SK-N-SH (cell line): Measurements from ENCODE around the gene MAP2K2. TPM values are rescaled to one million over a fixed set of nuclear protein-coding genes. Genes with fewer than 3 reads are reported as not detected.

Experiments used
- CTCF ChIA-PET: fragments of 300-600, 350-600 bp; formaldehyde crosslinking; extraction: SDS; loops from one replicate; lab custom pipeline; 2021; lab: Yijun Ruan, JAX
- POLR2A ChIA-PET: fragments of 350-600 bp; sonication (Branson Sonifier 250); formaldehyde crosslinking; extraction: SDS; loops from one replicate; lab custom pipeline; 2020; ENCODE audit warnings: antibody characterized with exemption, inconsistent platforms; lab: Yijun Ruan, JAX
- DNase-seq: peaks from one replicate; pipeline ENCODE4 v3.0.0; 2012
- H2AFZ ChIP-seq: fragments of 200-600 bp; sonication (generic); 2 replicates; pipeline ENCODE4 v1.8.1; 2016; ENCODE audit warnings: antibody characterized with exemption, mild to moderate bottlenecking, low read depth
- H3F3A ChIP-seq: fragments of 200-600 bp; sonication (generic); replicated peaks from 2 replicates; pipeline ENCODE3; 2016; ENCODE audit warnings: antibody characterized with exemption, mild to moderate bottlenecking; ENCODE audit not compliant: insufficient read depth
- H3K27ac ChIP-seq, 2 experiments: fragments of 200-500 bp in 1 of 2; fragments of 200-600 bp in 1 of 2; sonication (Bioruptor generic) in 1 of 2; sonication (generic), shearing (Covaris generic) in 1 of 2; 2 replicates each; pipeline versions ENCODE4 v1.5.1 to v1.6.1; 2014 to 2016; ENCODE audit warnings: low read depth in 2 of 2, inconsistent platforms in 1 of 2, low read length in 1 of 2, mild to moderate bottlenecking in 1 of 2, mixed read lengths in 1 of 2
- H3K27me3 ChIP-seq: fragments of 200-600 bp; sonication (generic), shearing (Covaris generic); 2 replicates; pipeline ENCODE4 v1.6.1; 2016; ENCODE audit warnings: mixed run types; ENCODE audit not compliant: insufficient read depth
- H3K36me3 ChIP-seq, 2 experiments: fragments of 200-500 bp in 1 of 2; fragments of 200-600 bp in 1 of 2; sonication (Bioruptor generic) in 1 of 2; sonication (generic) in 1 of 2; replicated peaks in 1 of 2; 2 replicates each; pipeline versions ENCODE3 to v1.5.1; 2014 to 2016; ENCODE audit warnings: low read length in 1 of 2, mild to moderate bottlenecking in 1 of 2; ENCODE audit not compliant: insufficient read depth in 2 of 2, control insufficient read depth in 1 of 2
- H3K4me1 ChIP-seq, 2 experiments: fragments of 200-500 bp in 1 of 2; fragments of 200-600 bp in 1 of 2; sonication (Bioruptor generic) in 1 of 2; sonication (generic), shearing (Covaris generic) in 1 of 2; 2 replicates each; pipeline versions ENCODE4 v1.5.1 to v1.6.1; 2014 to 2016; ENCODE audit warnings: low read depth in 1 of 2, low read length in 1 of 2, mixed run types in 1 of 2; ENCODE audit not compliant: insufficient read depth in 2 of 2, control insufficient read depth in 1 of 2
- H3K4me2 ChIP-seq: fragments of 200-600 bp; sonication (generic), shearing (Covaris generic); 2 replicates; pipeline ENCODE4 v1.6.1; 2017; ENCODE audit warnings: mixed run types
- H3K4me3 ChIP-seq, 2 experiments: fragments of 200-500 bp in 1 of 2; fragments of 200-600 bp in 1 of 2; sonication (Bioruptor generic) in 1 of 2; sonication (generic), shearing (Covaris generic) in 1 of 2; 2 replicates each; pipeline versions ENCODE4 v1.5.1 to v1.8.1; 2014 to 2016; ENCODE audit warnings: low read depth in 2 of 2, inconsistent platforms in 1 of 2, low read length in 1 of 2, mild to moderate bottlenecking in 1 of 2, mixed read lengths in 1 of 2, moderate library complexity in 1 of 2
- H3K79me2 ChIP-seq: fragments of 200-600 bp; sonication (generic); 2 replicates; pipeline ENCODE4 v1.8.1; 2017; ENCODE audit warnings: mild to moderate bottlenecking; ENCODE audit not compliant: insufficient read depth
- H3K9ac ChIP-seq: fragments of 200-600 bp; sonication (generic); 2 replicates; pipeline ENCODE4 v1.6.1; 2017; ENCODE audit warnings: mixed run types
- H3K9me2 ChIP-seq: fragments of 200-600 bp; sonication (generic); 2 replicates; pipeline ENCODE4 v1.6.1; 2017; ENCODE audit warnings: mixed run types
- H3K9me3 ChIP-seq: fragments of 200-600 bp; sonication (generic); 2 replicates; pipeline ENCODE4 v1.6.1; 2017; ENCODE audit warnings: mixed run types, mild to moderate bottlenecking, moderate library complexity
- H4K20me1 ChIP-seq: fragments of 200-600 bp; sonication (generic); 2 replicates; pipeline ENCODE4 v1.6.1; 2017; ENCODE audit warnings: mild to moderate bottlenecking, mixed run types; ENCODE audit not compliant: insufficient read depth
- CHD2 ChIP-seq: fragments of 150-350 bp; IDR thresholded peaks from 2 replicates; pipeline ENCODE4 v1.6.1; 2018; ENCODE audit warnings: low read length; ENCODE audit not compliant: partially characterized antibody
- ELF1 ChIP-seq: IDR thresholded peaks from 2 replicates; pipeline ENCODE4 v1.4.0; 2012
- EP300 ChIP-seq, 2 experiments: IDR thresholded peaks; 2 replicates each; pipeline versions ENCODE4 v1.4.0 to v1.6.1; 2012; ENCODE audit warnings: borderline replicate concordance in 1 of 2, low read depth in 1 of 2, low read length in 1 of 2
- EZH2phosphoT487 ChIP-seq: fragments of 200-600 bp; sonication (generic); IDR thresholded peaks from 2 replicates; pipeline ENCODE4 v1.6.1; 2017; ENCODE audit warnings: low read depth, mixed run types, mild to moderate bottlenecking, antibody characterized with exemption, moderate library complexity, borderline replicate concordance
- FOSL2 ChIP-seq: IDR thresholded peaks from 2 replicates; pipeline ENCODE4 v1.4.0; 2012; ENCODE audit warnings: low read depth, mild to moderate bottlenecking, moderate library complexity, borderline replicate concordance
- GATA2 ChIP-seq: sonication (generic); formaldehyde crosslinking; IDR thresholded peaks from 2 replicates; pipeline ENCODE4 v1.5.0; 2020; ENCODE audit warnings: mild to moderate bottlenecking, missing genetic modification reagents
- MXI1 ChIP-seq: IDR thresholded peaks from 2 replicates; pipeline ENCODE4 v1.6.1; 2012; ENCODE audit warnings: mild to moderate bottlenecking, low read depth, low read length, improper control_type of control experiment
- NFIC ChIP-seq: IDR thresholded peaks from 2 replicates; pipeline ENCODE4 v1.4.0; 2012; ENCODE audit warnings: borderline replicate concordance
- RAD21 ChIP-seq: IDR thresholded peaks from 2 replicates; pipeline ENCODE4 v1.6.1; 2012; ENCODE audit warnings: mild to moderate bottlenecking, low read length
- SMC3 ChIP-seq: IDR thresholded peaks from 2 replicates; pipeline ENCODE4 v1.6.1; 2012; ENCODE audit warnings: low read depth, low read length, improper control_type of control experiment
- WGBS: methylation state at CpG from one replicate; pipeline ENCODE4 v1.1.6; 2017; ENCODE audit warnings: low lambda C conversion rate; 5-methylcytosine and 5-hydroxymethylcytosine counted together
- polyA plus RNA-seq, 3 experiments: library from polyadenylated mRNA; depleted of rRNA; stranded (reverse); fragments of >200 nt; gene quantifications; 2 replicates each; pipeline ENCODE4 v1.2.3, GENCODE V29; 2012
- TF ChIP-seq, protein P1 (sequence below): fragments of 200-600 bp; sonication (generic); IDR thresholded peaks from 2 replicates; pipeline ENCODE4 v1.6.1; 2017; ENCODE audit warnings: antibody characterized with exemption, mild to moderate bottlenecking, moderate library complexity
- TF ChIP-seq, protein P2 (sequence below): IDR thresholded peaks from 2 replicates; pipeline ENCODE4 v1.4.0; 2012; ENCODE audit warnings: low read depth, borderline replicate concordance
- TF ChIP-seq, protein P3 (sequence below): fragments of 150-350 bp; IDR thresholded peaks from 2 replicates; pipeline ENCODE4 v1.6.1; 2017; ENCODE audit warnings: antibody characterized with exemption, low read length, low read depth, borderline replicate concordance
- TF ChIP-seq, protein P4 (sequence below): IDR thresholded peaks from 2 replicates; pipeline ENCODE4 v1.6.1; 2012; ENCODE audit warnings: mild to moderate bottlenecking, low read depth, low read length, moderate library complexity

Gene MAP2K2
- polyA plus RNA-seq, 1 of the 3 experiments (the other 2 are of a cell fraction): 114 TPM

DNA sequence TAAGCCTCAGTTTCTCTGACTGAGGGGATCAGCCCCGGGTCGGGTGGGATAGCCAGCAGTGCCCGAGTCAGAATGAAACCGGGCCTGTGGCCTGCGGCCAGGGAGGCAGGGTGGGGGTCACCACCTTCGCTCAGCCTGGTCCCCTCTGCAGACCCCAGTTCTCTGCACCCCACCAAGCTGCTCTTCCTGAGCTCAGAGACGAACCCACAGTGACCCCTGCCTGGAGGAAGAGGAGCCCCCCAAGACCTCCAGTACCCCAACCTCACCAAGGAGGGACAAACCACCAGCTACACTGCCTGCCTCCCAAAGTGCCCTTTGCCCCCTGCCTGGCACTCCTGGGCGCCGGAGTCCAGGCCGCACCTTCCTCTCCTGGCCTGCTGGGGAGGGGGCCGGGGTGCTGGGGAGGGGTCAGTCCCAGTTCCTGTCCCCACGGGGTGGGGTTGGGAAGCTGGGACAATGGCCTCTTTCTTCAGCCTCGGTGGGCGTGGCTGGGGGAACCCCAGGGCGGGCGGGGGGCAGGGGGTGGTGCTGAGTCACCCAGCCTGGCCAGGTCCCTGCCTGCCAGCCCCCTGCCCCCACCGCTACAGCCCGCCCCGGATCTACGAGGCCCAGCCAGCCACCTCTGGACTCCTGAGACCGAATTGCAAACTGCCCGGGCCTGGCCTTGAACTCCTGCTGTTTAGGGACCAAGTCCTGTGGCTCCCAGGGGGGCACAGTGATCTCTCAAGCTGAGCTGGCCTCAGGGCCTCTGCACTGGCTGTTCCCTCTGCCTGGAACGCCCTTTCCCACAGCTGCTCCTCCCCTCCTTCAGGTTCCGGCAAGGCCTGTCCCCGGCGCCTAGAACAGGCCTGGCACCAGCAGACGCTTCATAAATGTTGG is 71.6 kb downstream of the MAP2K2 start:
- no peak overlapping the region for H3K27ac ChIP-seq
- H3K9ac ChIP-seq: no peak overlapping the region
- H3K36me3 ChIP-seq: peaks cover 13 to 33% of the 10 kb centered on the region in 2 experiments
- H3K27me3 ChIP-seq: no peaks in the 10 kb centered on the region
- 80% methylated on average over 11 of the region's 27 CpGs for whole genome bisulfite sequencing
- no peak overlapping the region for H2AFZ ChIP-seq
- DNase-seq: no peak
- no peaks in the 10 kb centered on the region for H3K9me2 ChIP-seq
- peaks cover 8% of the 10 kb centered on the region for H3F3A ChIP-seq
- peaks cover 92% of the 10 kb centered on the region for H4K20me1 ChIP-seq
- H3K4me2 ChIP-seq: no peak overlapping the region
- no peaks in the 10 kb centered on the region for H3K4me1 ChIP-seq
- no peaks in the 10 kb centered on the region for H3K9me3 ChIP-seq
- no peak overlapping the region for H3K4me3 ChIP-seq
- TF ChIP-seq, protein P1, sequence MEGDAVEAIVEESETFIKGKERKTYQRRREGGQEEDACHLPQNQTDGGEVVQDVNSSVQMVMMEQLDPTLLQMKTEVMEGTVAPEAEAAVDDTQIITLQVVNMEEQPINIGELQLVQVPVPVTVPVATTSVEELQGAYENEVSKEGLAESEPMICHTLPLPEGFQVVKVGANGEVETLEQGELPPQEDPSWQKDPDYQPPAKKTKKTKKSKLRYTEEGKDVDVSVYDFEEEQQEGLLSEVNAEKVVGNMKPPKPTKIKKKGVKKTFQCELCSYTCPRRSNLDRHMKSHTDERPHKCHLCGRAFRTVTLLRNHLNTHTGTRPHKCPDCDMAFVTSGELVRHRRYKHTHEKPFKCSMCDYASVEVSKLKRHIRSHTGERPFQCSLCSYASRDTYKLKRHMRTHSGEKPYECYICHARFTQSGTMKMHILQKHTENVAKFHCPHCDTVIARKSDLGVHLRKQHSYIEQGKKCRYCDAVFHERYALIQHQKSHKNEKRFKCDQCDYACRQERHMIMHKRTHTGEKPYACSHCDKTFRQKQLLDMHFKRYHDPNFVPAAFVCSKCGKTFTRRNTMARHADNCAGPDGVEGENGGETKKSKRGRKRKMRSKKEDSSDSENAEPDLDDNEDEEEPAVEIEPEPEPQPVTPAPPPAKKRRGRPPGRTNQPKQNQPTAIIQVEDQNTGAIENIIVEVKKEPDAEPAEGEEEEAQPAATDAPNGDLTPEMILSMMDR: no peak
- TF ChIP-seq CHD2 (no peak), SMC3 (no peak), FOSL2 (no peak)
- TF ChIP-seq, protein P2, sequence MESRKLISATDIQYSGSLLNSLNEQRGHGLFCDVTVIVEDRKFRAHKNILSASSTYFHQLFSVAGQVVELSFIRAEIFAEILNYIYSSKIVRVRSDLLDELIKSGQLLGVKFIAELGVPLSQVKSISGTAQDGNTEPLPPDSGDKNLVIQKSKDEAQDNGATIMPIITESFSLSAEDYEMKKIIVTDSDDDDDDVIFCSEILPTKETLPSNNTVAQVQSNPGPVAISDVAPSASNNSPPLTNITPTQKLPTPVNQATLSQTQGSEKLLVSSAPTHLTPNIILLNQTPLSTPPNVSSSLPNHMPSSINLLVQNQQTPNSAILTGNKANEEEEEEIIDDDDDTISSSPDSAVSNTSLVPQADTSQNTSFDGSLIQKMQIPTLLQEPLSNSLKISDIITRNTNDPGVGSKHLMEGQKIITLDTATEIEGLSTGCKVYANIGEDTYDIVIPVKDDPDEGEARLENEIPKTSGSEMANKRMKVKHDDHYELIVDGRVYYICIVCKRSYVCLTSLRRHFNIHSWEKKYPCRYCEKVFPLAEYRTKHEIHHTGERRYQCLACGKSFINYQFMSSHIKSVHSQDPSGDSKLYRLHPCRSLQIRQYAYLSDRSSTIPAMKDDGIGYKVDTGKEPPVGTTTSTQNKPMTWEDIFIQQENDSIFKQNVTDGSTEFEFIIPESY: no peak
- CTCF ChIA-PET: interaction anchor here (0.6 kb wide), 1 partner anchor 33 kb away, joined by 3 read pairs; no protein-coding TSS in a partner anchor
- H3K79me2 ChIP-seq: peaks cover 95% of the 10 kb centered on the region
- POLR2A ChIA-PET: no interaction called here

DNA sequence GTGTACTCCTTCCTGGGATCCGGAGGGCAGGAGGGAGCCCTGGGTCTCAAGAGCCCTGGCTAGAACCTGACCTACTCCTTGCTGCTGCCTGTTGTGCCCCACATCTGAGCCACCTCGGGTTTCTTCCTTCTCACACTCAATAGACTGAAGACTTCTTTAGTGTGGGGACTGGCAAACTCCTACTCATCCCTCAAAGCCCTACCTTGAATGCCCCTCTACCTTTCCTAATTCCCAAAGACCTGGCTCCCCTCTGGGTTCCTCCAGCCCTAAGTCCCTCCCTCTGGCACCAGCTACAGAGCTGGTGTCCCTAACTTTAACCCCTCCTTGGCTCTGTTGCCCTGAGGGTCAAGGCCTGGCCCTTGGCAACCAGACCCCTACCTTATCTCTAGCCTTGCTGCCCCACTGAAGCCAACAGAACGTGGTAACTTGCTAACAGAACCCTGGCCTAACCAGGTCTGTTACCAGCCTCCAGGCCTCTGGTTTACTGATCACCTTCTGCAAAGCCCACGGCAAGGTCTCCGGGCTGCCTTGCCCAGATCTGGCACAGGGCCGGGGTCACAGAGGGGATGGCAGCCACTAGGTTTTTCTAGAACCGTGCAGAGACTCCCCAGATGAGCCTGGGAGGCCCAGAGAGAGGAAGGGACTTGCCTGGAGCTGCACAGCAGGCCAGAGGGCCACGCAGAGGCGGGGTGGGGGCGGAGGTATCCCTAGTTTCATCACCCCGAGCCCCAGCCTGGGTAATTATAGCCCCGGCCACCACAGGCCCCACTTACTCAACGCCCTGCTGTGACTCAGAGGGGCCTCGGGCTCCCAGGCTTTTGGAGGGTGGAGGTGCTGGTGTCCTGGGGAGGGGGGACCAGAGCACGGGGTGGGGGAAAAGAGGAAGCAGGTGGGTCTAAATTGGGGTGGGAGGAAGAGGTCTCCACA is 72.5 kb downstream of the MAP2K2 start:
- H2AFZ ChIP-seq: no peak overlapping the region
- WGBS: 83% methylated on average over 12 of the region's 15 CpGs
- no peaks in the 10 kb centered on the region for H3K4me1 ChIP-seq
- no peak for DNase-seq
- peaks cover 13 to 33% of the 10 kb centered on the region in 2 experiments for H3K36me3 ChIP-seq
- ChIA-PET CTCF (no interaction called here), POLR2A (no interaction called here)
- no peak overlapping the region for H3K9ac ChIP-seq
- no peak overlapping the region for H3K27ac ChIP-seq
- H3K27me3 ChIP-seq: no peaks in the 10 kb centered on the region
- peaks cover 4% of the 10 kb centered on the region for H3F3A ChIP-seq
- H4K20me1 ChIP-seq: peaks cover 86% of the 10 kb centered on the region
- H3K4me2 ChIP-seq: no peak overlapping the region
- no peak overlapping the region for H3K4me3 ChIP-seq
- peaks cover 95% of the 10 kb centered on the region for H3K79me2 ChIP-seq
- no peaks in the 10 kb centered on the region for H3K9me3 ChIP-seq
- no peaks in the 10 kb centered on the region for H3K9me2 ChIP-seq
- TF ChIP-seq MXI1: no peak
- no peak for TF ChIP-seq EZH2phosphoT487
- TF ChIP-seq ELF1: no peak
- TF ChIP-seq, protein P3, sequence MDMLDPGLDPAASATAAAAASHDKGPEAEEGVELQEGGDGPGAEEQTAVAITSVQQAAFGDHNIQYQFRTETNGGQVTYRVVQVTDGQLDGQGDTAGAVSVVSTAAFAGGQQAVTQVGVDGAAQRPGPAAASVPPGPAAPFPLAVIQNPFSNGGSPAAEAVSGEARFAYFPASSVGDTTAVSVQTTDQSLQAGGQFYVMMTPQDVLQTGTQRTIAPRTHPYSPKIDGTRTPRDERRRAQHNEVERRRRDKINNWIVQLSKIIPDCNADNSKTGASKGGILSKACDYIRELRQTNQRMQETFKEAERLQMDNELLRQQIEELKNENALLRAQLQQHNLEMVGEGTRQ: no peak
- TF ChIP-seq, protein P4, sequence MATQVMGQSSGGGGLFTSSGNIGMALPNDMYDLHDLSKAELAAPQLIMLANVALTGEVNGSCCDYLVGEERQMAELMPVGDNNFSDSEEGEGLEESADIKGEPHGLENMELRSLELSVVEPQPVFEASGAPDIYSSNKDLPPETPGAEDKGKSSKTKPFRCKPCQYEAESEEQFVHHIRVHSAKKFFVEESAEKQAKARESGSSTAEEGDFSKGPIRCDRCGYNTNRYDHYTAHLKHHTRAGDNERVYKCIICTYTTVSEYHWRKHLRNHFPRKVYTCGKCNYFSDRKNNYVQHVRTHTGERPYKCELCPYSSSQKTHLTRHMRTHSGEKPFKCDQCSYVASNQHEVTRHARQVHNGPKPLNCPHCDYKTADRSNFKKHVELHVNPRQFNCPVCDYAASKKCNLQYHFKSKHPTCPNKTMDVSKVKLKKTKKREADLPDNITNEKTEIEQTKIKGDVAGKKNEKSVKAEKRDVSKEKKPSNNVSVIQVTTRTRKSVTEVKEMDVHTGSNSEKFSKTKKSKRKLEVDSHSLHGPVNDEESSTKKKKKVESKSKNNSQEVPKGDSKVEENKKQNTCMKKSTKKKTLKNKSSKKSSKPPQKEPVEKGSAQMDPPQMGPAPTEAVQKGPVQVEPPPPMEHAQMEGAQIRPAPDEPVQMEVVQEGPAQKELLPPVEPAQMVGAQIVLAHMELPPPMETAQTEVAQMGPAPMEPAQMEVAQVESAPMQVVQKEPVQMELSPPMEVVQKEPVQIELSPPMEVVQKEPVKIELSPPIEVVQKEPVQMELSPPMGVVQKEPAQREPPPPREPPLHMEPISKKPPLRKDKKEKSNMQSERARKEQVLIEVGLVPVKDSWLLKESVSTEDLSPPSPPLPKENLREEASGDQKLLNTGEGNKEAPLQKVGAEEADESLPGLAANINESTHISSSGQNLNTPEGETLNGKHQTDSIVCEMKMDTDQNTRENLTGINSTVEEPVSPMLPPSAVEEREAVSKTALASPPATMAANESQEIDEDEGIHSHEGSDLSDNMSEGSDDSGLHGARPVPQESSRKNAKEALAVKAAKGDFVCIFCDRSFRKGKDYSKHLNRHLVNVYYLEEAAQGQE: no peak
- no peak for TF ChIP-seq FOSL2
- no peak for TF ChIP-seq RAD21
- no peak for TF ChIP-seq EP300 (IDR thresholded peaks at IDR 0.05; ENCODE audit: borderline replicate concordance in 1 of 2, low read depth in 1 of 2, low read length in 1 of 2)
- no peak for TF ChIP-seq GATA2 (CRISPR knock-in tag)
- TF ChIP-seq SMC3: no peak
- TF ChIP-seq NFIC: no peak
